NCI-H146 (cell line): Measurements from ENCODE around the gene KIF17.

Source experiments
- DNase-seq: peaks from one replicate; lab custom pipeline; 2025; lab: John Stamatoyannopoulos, UW

Gene KIF17

GRCh38 chr1:20710469-20711284 lies 7.1 kb downstream of the KIF17 start:
- DNase-seq, result peak; percentile 46

- no peak for DNase-seq
Measured at GRCh38 chr1:20709868-20710267, 7.9 kb downstream of the KIF17 start.

- DNase-seq, result no peak
Measured at GRCh38 chr1:20708891-20709290, 8.9 kb downstream of the KIF17 start.

DNA sequence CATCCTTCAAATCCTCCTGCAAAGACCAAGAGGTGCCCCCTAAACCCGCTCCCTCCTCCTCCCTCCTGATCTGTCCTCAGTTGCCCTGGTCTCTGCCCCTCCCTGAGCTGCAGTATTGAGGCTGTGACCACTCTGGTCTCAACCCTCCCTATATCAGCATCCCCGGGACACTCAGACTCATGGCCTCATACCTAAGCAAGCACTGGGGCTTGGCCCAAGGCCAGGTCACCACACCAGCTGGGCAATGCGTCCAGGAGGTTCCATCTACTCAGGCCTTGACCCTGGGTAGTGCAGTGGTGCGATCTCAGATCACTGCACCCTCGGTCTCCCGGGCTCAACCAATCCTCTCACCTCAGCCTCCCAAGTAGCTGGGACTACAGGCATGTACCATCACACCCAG lies 9.8 kb downstream of the KIF17 start:
- DNase-seq, result no peak

DNA sequence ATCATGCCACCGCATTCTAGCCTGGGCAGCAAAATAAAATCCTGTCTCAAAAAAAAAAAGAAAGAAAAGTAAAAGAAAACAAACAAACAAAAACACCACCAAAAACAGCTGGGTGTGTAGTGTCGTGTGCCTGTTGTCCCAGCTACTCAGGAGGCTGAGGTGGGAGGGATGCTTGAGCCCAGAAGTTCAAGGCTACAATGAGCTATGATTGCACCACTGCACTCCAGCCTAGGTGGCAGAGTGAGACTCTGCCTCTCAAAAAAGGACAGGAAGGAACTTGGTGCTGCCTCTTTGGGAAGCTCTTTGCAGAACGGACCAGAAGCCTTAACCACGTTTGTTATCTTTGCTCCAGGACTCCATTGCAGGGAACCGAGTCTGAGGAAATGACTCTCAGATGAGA lies 11.0 kb downstream of the KIF17 start:
- no peak for DNase-seq

GRCh38 chr1:20705203-20705755 lies 12.5 kb downstream of the KIF17 start:
- DNase-seq, result no peak

DNA sequence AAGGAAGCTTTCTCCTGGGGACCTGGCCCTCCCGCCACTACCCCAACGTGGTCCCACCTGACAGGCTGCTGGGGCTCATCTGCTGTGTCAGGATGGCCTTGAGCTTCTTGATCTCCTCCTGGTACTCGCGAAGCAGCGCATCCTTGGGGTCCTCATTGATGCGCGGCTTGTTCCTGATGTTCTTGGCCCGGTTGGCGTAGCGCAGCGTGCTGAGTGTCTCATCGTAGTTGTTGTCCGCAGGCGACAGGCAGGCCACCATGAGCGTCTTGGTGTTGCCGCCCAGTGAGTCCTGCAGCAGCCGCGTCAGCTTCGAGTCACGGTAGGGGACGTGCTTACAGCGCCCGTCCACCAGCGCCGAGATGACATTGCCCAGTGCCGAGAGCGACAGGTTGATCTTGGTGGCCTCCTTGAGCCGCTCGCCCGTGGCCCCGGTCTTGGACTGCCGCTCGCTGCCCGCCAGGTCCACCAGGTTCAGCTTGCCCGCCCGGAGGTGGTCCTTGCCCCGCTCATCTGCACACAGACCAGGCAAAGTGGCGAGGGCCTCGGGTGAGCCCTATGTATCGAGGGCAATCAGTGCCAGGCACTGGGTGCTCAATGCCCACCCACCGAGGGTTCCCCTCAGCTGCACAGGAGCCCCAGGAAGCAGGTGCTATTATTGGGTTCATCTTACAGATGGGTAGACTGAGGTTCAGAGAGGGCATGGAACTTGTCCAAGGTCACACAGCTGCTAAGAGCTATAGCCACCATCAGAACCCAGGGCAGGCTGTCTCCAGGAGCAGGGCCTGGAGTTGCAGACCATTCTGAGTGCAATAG lies 13.2 kb downstream of the KIF17 start:
- DNase-seq, result no peak

DNA sequence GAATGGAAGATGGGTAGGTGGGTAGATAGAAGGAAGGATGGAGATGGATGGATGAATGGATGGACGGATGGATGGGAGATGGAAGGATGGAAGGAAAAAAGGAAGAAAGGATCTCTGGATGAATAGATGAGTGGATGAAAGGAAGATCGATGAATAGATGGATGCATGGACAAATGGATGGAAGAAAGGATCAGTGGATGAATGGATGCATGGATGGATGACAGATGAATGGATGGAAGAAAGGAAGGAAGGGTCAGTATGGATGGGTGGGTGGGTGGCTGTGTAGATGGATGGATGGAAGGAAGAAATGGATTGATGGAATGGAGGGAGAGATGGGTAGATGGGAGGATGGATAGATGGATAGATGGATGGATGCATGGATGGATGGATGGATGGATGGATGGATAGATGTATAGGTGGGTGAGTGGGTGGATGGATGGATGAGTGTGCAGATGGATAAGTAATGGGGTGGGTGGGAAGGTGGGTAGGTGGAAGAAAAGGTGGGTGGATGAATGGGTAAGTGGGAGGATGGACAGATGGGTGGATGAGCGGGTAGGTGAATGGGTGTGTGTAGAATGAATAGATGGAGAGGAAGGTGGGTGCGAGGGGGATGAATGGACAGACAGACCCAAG lies 14.6 kb downstream of the KIF17 start:
- DNase-seq, result no peak

GRCh38 chr1:20702416-20702815 lies 15.4 kb downstream of the KIF17 start:
- DNase-seq, result no peak

DNA sequence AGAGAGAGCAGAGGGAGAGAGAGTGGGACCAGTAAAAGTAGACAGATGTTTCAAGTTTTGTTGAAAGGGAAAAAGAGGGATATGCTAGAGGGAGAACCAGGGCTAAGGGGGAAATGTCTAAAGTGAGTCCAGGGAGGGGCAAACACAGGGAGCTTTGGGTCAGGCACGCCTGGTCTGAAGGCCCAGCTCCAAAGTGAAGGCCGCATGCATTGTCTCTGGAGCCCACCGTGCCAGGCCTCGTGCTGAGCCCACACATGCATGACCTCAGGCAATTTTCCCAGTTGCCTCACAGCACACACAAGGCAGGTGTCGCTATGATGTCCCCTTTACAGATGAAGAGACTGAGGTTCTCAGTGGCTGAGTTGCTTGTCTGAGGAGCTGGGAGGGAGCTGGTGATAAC lies 16.0 kb downstream of the KIF17 start:
- DNase-seq, result no peak

GRCh38 chr1:20701446-20701845 lies 16.4 kb downstream of the KIF17 start:
- DNase-seq, result no peak

DNA sequence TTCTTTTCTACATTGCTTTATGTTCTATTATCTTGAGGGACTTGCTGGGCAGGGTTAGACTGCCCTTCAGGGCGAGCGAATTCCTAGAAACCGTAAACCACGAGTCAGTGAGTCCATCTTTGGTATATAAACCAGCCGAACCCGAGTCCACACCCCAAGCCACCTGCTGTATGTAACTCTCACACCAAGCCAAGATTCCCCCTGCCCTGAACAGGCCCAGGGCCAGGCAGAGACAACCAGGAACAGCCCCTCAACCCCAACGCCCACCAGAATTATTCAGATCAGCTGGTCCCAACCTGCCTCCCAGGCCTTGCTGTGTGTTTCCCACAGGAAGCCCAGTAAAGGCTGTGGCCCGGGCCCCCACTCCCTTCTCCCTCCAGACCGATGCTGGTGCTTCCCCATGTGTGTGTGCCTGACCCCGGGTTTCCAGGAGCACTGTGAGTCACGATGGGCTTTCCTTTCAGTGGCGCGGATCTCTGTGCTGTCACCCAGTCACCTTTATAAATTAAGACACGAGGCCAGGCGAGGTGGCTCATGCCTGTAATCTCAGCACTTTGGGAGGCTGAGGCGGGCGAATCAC lies 17.1 kb downstream of the KIF17 start:
- DNase-seq, result no peak

DNA sequence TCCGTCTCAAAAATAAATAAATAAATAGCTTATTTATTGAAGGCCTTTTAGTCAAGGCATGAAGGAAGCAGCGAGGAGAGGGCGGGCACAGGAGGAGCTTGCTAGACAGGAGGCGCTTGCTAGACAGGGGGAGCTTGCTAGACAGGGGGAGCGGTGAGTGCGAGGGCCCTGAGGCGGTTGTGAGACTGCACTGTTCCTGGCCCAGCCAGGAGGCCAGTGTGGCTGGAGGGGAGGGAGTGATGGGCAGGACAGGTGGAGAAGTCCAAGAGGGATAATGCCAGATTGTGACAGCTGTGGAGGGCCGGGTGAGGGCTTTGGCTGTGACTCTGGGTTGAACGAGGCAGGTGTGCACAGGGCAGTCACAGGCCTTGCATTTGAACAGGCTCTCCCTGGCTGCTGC lies 18.2 kb downstream of the KIF17 start:
- no peak for DNase-seq

DNA sequence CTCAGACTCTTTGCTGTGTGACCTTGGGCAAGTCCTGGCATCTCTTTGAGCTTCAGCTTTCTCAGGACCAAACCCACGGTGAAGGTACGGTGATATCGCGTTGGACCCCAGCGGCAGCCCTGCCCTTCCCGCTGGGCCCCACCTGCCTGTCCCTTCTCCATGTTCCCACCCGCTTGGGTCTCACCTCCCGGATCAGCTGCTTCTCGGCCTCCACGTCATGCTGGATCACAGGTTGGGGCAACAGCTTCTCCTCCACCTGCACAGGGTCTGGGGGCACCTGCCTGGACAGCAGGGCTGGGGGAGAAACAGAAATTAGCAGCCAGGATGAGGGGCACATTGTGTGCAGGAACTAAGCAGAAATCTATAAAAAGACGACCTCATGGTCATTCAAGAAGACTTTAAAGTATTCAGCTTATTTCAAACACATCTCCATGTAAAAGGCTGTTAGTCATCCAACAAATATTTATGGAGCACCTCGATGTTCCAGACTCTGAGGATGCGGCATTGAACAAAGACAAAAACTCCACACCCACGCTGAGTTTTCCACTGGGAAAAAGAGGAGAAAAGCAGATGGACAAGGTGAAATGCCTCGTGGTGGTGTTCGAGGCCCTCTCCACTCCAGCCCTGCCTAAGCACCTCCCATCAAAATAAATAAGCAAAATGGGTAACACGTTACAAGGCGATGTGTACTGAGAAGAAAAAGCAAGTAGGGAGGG lies 19.5 kb downstream of the KIF17 start:
- DNase-seq, result no peak

DNA sequence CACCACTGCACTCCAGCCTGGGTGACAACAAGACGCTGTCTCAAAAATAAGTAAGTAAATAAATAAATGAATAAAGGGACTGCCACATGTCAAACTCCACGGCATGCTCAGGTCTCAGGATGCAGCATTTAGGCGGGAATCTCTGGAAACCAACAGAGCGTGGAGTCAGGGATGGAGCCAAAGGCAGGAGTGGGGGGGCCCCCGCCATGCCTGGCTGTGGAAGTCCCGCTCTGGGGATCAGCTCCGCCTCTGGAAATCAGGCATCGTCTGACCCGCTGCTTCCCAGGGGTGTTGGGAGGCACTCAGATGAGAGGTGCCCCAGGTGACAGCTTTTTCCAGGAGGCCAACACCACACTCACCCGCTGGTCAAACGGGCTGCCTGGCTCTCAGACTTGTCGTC lies 20.2 kb downstream of the KIF17 start:
- no peak for DNase-seq

DNA sequence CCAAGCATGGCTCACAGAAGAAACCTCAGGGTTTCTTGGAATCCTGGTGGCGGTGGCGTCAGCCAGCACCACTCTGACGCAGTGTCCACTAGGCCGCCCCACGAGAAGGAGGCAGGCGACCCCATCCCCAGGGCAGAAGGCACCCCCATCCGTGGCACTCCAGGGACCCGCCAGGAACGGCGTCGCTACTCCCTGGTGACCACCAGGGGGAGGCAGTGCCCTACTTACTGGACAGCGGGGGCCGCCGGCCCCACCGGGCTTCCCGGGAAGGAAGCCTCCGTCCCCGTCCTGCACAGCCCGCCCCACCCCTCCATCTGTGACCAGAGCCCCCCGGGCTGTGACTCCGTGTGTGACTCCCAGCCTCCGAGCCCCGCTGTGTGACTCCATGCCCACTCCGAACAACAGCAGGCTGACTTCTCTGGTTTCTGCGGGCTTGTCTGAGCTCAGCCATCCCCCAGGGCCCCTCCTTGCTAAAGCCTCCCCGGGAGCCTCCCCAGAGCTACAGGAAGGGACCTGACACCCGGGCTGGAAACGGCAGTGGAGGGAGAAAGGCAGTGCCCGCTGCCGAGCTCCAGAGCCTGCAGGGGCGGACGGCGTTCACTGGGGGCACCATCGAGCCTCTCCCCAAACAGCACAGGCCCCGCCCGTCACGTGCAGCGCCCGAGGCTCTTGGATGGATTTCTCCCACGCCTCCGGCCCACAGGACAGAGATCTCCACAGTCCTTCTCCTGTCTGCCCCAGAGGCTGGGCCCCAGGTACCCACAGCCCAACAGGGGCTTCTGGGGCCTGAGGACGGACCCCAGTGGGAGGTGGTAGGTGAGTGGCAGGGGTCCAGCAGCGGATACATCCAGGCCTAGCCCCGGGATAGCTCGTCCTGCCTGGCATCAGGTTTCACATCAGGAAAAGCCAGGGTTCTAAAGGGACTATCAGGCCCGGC lies 21.1 kb downstream of the KIF17 start:
- peak; percentile 90 for DNase-seq

GRCh38 chr1:20695515-20695914 lies 22.3 kb downstream of the KIF17 start:
- no peak for DNase-seq

- DNase-seq, result no peak
Measured at GRCh38 chr1:20693623-20694022, 24.2 kb downstream of the KIF17 start.

GRCh38 chr1:20691872-20692271 lies 25.9 kb downstream of the KIF17 start:
- no peak for DNase-seq

DNA sequence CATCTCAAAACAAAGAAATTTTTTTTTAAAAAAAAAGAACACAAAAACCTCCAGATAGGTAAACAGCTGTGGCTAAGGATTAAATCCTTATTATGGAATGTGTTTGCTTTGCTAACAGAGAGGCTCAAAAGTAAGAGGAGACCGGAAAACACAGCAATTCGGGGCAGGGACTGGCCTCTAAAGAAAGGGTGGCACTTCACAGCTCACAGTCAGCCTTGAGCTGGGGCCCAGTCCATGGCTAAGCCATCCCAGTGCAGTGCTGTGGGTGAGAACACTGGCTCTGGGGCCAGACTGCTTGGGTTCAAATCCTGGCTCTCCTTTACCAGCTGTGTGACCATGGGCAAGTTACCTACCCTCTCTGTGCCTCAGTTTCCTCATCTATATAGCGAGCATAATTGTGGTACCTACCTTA lies 28.2 kb downstream of the KIF17 start:
- no peak for DNase-seq
